NCI-H1048 (cell line): Measurements from ENCODE around the gene GDF15.
"Not testable (repeated sequence)": the region's sequence is repeated elsewhere in the genome, so short reads cannot be mapped to it uniquely, and the experiment has no call there.

Experiments
- DNase-seq: peaks from one replicate; lab custom pipeline; 2025; lab: John Stamatoyannopoulos, UW

The GDF15 gene

GRCh38 chr19:18385675-18386542 lies at the start of gene GDF15:
Gene GDF15, plus strand, starts transcription at chr19:18386158. Its CDS starts 32 bp downstream, at chr19:18386190.
- DNase-seq: no peak

- DNase-seq: no peak
Measured at GRCh38 chr19:18338541-18338940, 47.4 kb upstream of the GDF15 start.

GRCh38 chr19:18339723-18340122 lies 46.2 kb upstream of the GDF15 start:
- no peak for DNase-seq

- DNase-seq: no peak
Measured at GRCh38 chr19:18340190-18340989, 45.6 kb upstream of the GDF15 start, which contains the start of gene PGPEP1. Gene PGPEP1, plus strand, starts transcription at chr19:18340598. Its CDS starts 84 bp downstream, at chr19:18340682.

GRCh38 chr19:18340990-18341868 lies 44.7 kb upstream of the GDF15 start:
- DNase-seq: no peak

GRCh38 chr19:18342090-18342632 lies 43.8 kb upstream of the GDF15 start:
- DNase-seq: no peak

- DNase-seq: no peak
Measured at GRCh38 chr19:18344582-18344950, 41.4 kb upstream of the GDF15 start.

- DNase-seq: no peak
Measured at GRCh38 chr19:18345296-18345695, 40.7 kb upstream of the GDF15 start.

GRCh38 chr19:18346091-18346490 lies 39.9 kb upstream of the GDF15 start:
- no peak for DNase-seq

- no peak for DNase-seq
Measured at GRCh38 chr19:18348171-18348570, 37.8 kb upstream of the GDF15 start.

- not testable (repeated sequence) for DNase-seq
Measured at GRCh38 chr19:18348818-18349339, 37.1 kb upstream of the GDF15 start.

- DNase-seq: no peak
Measured at GRCh38 chr19:18349524-18350128, 36.3 kb upstream of the GDF15 start.

GRCh38 chr19:18350490-18350889 lies 35.5 kb upstream of the GDF15 start:
- DNase-seq: no peak

- DNase-seq: no peak
Measured at GRCh38 chr19:18351544-18351943, 34.4 kb upstream of the GDF15 start.

- no peak for DNase-seq
Measured at GRCh38 chr19:18353378-18354005, 32.5 kb upstream of the GDF15 start.

- DNase-seq: not testable (repeated sequence)
Measured at GRCh38 chr19:18354743-18355142, 31.2 kb upstream of the GDF15 start.

GRCh38 chr19:18357041-18357440 lies 28.9 kb upstream of the GDF15 start:
- no peak for DNase-seq

GRCh38 chr19:18361646-18362045 lies 24.3 kb upstream of the GDF15 start:
- DNase-seq: no peak

- no peak for DNase-seq
Measured at GRCh38 chr19:18362934-18363542, 22.9 kb upstream of the GDF15 start.

GRCh38 chr19:18363787-18364186 lies 22.2 kb upstream of the GDF15 start:
- no peak for DNase-seq
